Activated T-cell treated with anti-CD3 and anti-CD28 coated beads, Interleukin-2, amount 50 U/mL, for 4 hours (primary cell): ENCODE data around the gene CCDC87. TPM values are rescaled to one million over a fixed set of nuclear protein-coding genes. Genes with fewer than 3 reads are reported as not detected.
"Not testable (repeated sequence)": the region's sequence is repeated elsewhere in the genome, so short reads cannot be mapped to it uniquely, and the experiment has no call there.

Experiments used
- ATAC-seq, 2 donors: fragments of 200-7000 bp; cut with Tn5 transposase; one replicate each; pipeline ENCODE4 v1.10.0; 2021
- DNase-seq: peaks from one replicate; pipeline ENCODE4 v3.0.0-alpha.2; 2020
- H3K27me3 Mint-ChIP-seq: one replicate; pipeline ENCODE4 v1.8.0; 2021; ENCODE audit warnings: low read depth, mixed read lengths
- H3K36me3 Mint-ChIP-seq: one replicate; pipeline ENCODE4 v1.8.0; 2022; ENCODE audit warnings: mixed read lengths; ENCODE audit not compliant: insufficient read depth
- H3K4me1 Mint-ChIP-seq: one replicate; pipeline ENCODE4 v1.8.0; 2021; ENCODE audit warnings: low read depth, mixed read lengths
- H3K4me3 Mint-ChIP-seq: one replicate; pipeline ENCODE4 v1.8.0; 2021; ENCODE audit warnings: mild to moderate bottlenecking, moderate library complexity, mixed read lengths
- H3K9me3 Mint-ChIP-seq: one replicate; pipeline ENCODE4 v1.8.0; 2021; ENCODE audit warnings: mixed read lengths
- total RNA-seq, 3 donors: library from RNA; stranded (reverse); gene quantifications; one replicate each; pipeline ENCODE4 v1.2.1, GENCODE V29; 2021

CCDC87 gene, protein sequence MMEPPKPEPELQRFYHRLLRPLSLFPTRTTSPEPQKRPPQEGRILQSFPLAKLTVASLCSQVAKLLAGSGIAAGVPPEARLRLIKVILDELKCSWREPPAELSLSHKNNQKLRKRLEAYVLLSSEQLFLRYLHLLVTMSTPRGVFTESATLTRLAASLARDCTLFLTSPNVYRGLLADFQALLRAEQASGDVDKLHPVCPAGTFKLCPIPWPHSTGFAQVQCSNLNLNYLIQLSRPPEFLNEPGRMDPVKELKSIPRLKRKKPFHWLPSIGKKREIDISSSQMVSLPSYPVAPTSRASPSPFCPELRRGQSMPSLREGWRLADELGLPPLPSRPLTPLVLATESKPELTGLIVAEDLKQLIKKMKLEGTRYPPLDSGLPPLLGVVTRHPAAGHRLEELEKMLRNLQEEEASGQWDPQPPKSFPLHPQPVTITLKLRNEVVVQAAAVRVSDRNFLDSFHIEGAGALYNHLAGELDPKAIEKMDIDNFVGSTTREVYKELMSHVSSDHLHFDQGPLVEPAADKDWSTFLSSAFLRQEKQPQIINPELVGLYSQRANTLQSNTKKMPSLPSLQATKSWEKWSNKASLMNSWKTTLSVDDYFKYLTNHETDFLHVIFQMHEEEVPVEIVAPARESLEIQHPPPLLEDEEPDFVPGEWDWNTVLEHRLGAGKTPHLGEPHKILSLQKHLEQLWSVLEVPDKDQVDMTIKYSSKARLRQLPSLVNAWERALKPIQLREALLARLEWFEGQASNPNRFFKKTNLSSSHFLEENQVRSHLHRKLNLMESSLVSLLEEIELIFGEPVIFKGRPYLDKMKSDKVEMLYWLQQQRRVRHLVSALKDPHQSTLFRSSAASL
- total RNA-seq = under 1 TPM; 0.08 to 0.16 (median 0.13) TPM

DNA sequence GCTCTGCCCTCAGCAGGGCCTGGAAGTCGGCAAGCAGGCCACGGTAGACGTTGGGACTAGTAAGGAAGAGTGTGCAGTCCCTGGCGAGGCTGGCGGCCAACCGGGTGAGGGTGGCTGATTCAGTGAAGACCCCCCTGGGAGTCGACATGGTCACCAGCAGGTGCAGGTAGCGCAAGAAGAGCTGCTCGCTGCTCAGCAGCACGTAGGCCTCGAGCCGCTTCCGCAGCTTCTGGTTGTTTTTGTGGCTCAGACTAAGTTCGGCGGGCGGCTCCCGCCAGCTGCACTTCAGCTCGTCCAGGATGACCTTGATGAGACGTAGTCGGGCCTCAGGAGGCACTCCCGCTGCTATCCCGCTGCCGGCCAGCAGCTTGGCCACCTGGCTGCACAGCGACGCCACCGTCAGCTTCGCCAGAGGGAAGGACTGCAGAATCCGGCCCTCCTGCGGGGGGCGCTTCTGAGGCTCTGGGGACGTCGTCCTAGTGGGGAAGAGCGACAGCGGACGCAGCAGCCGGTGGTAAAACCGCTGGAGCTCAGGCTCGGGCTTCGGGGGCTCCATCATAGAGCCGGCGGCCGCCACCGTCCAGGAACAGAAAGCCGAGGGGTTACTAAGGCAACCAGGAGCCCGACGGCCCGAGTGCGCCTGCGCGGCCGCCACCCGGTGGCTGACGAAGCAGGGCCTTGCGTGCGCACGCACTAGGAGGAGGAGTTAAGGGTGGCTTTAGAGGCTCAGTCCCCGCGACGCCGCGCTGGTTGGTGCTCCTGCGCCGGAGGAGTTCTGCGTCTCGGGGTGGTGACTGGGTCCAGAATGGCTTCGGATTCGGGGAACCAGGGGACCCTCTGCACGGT is at the start of gene CCDC87, which contains the start of gene CCS:
Gene CCDC87 (minus strand): TSS at position 607 of the 846 bp plus-strand sequence. CDS start 48 bp downstream, at position 559.
Gene CCS (plus strand): TSS at position 729 of the 846 bp plus-strand sequence. CDS start 77 bp downstream, at position 806.
- Mint-ChIP-seq H3K4me1 (peaks cover 27% of the 10 kb centered on the region), H3K27me3 (no peaks in the 10 kb centered on the region), H3K36me3 (no peaks in the 10 kb centered on the region), H3K9me3 (no peaks in the 10 kb centered on the region), H3K4me3 (peak within 1 kb of the TSS; percentile 99)
- DNase-seq (peak; percentile 99), ATAC-seq (peak; percentile 99 to 100)

GRCh38 chr11:66641834-66642233 is 49.0 kb upstream of the CCDC87 start:
- peak overlapping the region; percentile 97 for H3K4me3 Mint-ChIP-seq
- H3K4me1 Mint-ChIP-seq = peaks cover 85% of the 10 kb centered on the region
- no peaks in the 10 kb centered on the region for H3K27me3 Mint-ChIP-seq
- no peaks in the 10 kb centered on the region for H3K9me3 Mint-ChIP-seq
- DNase-seq (no peak), ATAC-seq (no peak)
- peaks cover 81% of the 10 kb centered on the region for H3K36me3 Mint-ChIP-seq

- Mint-ChIP-seq H3K4me3 (peak overlapping the region; percentile 97), H3K36me3 (peaks cover 62% of the 10 kb centered on the region), H3K4me1 (peaks cover 69% of the 10 kb centered on the region)
- DNase-seq, H3K9me3 Mint-ChIP-seq, ATAC-seq, H3K27me3 Mint-ChIP-seq: not testable (repeated sequence)
Measured at GRCh38 chr11:66639814-66640340, 47.0 kb upstream of the CCDC87 start.

GRCh38 chr11:66639066-66639813 is 46.4 kb upstream of the CCDC87 start:
- peak; percentile 1 to 2 for ATAC-seq

DNA sequence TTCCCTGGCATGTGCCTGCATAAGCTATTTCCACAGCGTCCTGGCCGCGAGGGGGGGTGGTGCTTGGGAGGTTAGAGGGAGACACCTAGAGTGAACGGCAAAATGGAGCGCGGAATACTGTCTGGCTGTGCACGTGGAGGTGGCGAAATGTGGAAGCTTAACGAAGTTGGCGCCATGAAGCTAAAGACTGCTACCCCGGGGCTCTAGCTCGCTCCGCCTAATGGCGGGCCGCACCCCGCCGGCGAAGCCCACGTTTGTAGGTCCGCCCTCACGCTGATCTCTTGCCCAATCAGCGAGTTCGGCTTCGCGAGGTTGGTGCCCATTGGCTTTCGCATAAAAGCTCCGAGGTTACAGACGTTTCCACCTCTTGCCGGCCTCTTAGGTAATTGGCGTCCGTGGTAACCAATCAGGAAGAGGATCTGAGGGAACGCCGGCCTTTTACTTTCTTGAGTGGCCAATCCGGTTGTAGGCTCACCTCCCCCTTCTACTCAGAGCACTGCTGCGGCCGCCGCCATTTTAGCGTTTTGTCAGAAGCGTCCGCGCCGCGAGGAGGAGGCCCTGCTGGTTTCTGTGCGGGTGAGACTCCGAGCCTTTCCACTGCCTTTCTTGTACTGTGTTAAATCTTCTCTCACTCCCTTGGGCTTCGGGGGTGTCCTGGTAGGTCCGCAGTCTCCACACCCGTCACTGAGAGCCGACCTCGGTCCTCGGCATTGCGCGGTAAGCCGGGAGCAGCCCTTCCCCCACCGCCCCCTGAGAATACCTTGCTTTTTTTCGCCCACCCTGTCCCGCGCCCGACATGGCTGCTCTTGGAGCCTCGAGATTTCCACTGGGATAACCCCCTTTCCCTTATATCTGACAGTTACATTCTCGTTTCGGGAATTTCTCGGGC is 45.6 kb upstream of the CCDC87 start, which contains the start of gene RBM4:
Gene RBM4 (plus strand): TSS at position 527 of the 889 bp plus-strand sequence. CDS start 1,009 bp downstream, outside the sequence.
- H3K4me3 Mint-ChIP-seq = peak within 1 kb of the TSS; percentile 97
- ATAC-seq (peak; percentile 93), DNase-seq (peak; percentile 93)
- H3K36me3 Mint-ChIP-seq = peaks cover 54% of the 10 kb centered on the region
- peaks cover 60% of the 10 kb centered on the region for H3K4me1 Mint-ChIP-seq
- no peaks in the 10 kb centered on the region for H3K27me3 Mint-ChIP-seq
- H3K9me3 Mint-ChIP-seq = no peaks in the 10 kb centered on the region

More at GRCh38 chr11:66639066-66639813, 46.4 kb upstream of the CCDC87 start:
- H3K9me3 Mint-ChIP-seq = no peaks in the 10 kb centered on the region
- peaks cover 68% of the 10 kb centered on the region for H3K4me1 Mint-ChIP-seq
- no peaks in the 10 kb centered on the region for H3K27me3 Mint-ChIP-seq
- H3K4me3 Mint-ChIP-seq = peak overlapping the region; percentile 97
- no peak for DNase-seq
- H3K36me3 Mint-ChIP-seq = peaks cover 61% of the 10 kb centered on the region

GRCh38 chr11:66637557-66638176 is 44.8 kb upstream of the CCDC87 start:
- peak; percentile 0 to 1 for ATAC-seq
- Mint-ChIP-seq H3K9me3 (no peaks in the 10 kb centered on the region), H3K36me3 (peaks cover 46% of the 10 kb centered on the region), H3K4me3 (peak overlapping the region; percentile 97), H3K27me3 (no peaks in the 10 kb centered on the region), H3K4me1 (peaks cover 53% of the 10 kb centered on the region)
- no peak for DNase-seq

GRCh38 chr11:66636411-66636810 is 43.5 kb upstream of the CCDC87 start:
- Mint-ChIP-seq H3K4me3 (no peak overlapping the region), H3K27me3 (no peaks in the 10 kb centered on the region), H3K4me1 (peaks cover 48% of the 10 kb centered on the region), H3K36me3 (peaks cover 34% of the 10 kb centered on the region), H3K9me3 (no peaks in the 10 kb centered on the region)
- ATAC-seq (no peak), DNase-seq (no peak)

GRCh38 chr11:66632952-66633351 is 40.1 kb upstream of the CCDC87 start:
- H3K4me3 Mint-ChIP-seq = no peak overlapping the region
- no peak for ATAC-seq

GRCh38 chr11:66631883-66632282 is 39.0 kb upstream of the CCDC87 start:
- DNase-seq (no peak), ATAC-seq (no peak)
- H3K9me3 Mint-ChIP-seq = no peaks in the 10 kb centered on the region
- peaks cover 44% of the 10 kb centered on the region for H3K4me1 Mint-ChIP-seq
- H3K36me3 Mint-ChIP-seq = peaks cover 32% of the 10 kb centered on the region
- H3K27me3 Mint-ChIP-seq = no peaks in the 10 kb centered on the region
- no peak overlapping the region for H3K4me3 Mint-ChIP-seq

More at GRCh38 chr11:66632952-66633351, 40.1 kb upstream of the CCDC87 start:
- peaks cover 28% of the 10 kb centered on the region for H3K36me3 Mint-ChIP-seq
- no peaks in the 10 kb centered on the region for H3K9me3 Mint-ChIP-seq
- no peaks in the 10 kb centered on the region for H3K27me3 Mint-ChIP-seq
- H3K4me1 Mint-ChIP-seq = peaks cover 44% of the 10 kb centered on the region
- DNase-seq = no peak

GRCh38 chr11:66629356-66629755 is 36.5 kb upstream of the CCDC87 start:
- ATAC-seq (no peak), DNase-seq (no peak)
- Mint-ChIP-seq H3K4me3 (no peak overlapping the region), H3K4me1 (peaks cover 43% of the 10 kb centered on the region), H3K36me3 (peaks cover 38% of the 10 kb centered on the region), H3K9me3 (no peaks in the 10 kb centered on the region), H3K27me3 (no peaks in the 10 kb centered on the region)

- Mint-ChIP-seq H3K27me3 (no peaks in the 10 kb centered on the region), H3K4me3 (no peak overlapping the region), H3K9me3 (no peaks in the 10 kb centered on the region), H3K36me3 (peaks cover 47% of the 10 kb centered on the region), H3K4me1 (peaks cover 51% of the 10 kb centered on the region)
- no peak for DNase-seq
- ATAC-seq = no peak
Measured at GRCh38 chr11:66628061-66628603, 35.3 kb upstream of the CCDC87 start.

DNA sequence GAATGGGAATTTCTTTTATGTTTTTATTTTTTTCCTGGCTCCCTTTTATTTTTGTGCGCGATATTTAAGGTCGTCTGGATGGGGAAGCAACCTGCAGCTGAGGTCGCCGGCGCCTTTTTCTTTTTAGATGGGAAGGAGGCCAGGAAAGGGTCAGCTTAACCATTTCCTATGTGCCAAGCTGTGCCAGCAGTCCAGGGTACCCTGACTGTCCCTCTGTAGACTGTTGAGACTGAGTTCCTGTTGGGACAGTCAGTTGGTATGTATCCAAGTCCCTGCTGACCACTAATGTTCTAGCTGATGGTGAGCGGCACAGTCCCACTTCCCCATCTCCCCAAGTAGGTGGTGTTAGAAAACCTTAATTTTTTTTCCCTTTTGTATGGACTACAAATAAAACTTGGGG is 34.1 kb upstream of the CCDC87 start:
- H3K9me3 Mint-ChIP-seq = no peaks in the 10 kb centered on the region
- H3K4me1 Mint-ChIP-seq = peaks cover 58% of the 10 kb centered on the region
- no peak for DNase-seq
- no peak overlapping the region for H3K4me3 Mint-ChIP-seq
- H3K27me3 Mint-ChIP-seq = no peaks in the 10 kb centered on the region
- H3K36me3 Mint-ChIP-seq = peaks cover 54% of the 10 kb centered on the region
- no peak for ATAC-seq
